ENCODE measurements around the gene OR6N2.

The OR6N2 gene

DNA sequence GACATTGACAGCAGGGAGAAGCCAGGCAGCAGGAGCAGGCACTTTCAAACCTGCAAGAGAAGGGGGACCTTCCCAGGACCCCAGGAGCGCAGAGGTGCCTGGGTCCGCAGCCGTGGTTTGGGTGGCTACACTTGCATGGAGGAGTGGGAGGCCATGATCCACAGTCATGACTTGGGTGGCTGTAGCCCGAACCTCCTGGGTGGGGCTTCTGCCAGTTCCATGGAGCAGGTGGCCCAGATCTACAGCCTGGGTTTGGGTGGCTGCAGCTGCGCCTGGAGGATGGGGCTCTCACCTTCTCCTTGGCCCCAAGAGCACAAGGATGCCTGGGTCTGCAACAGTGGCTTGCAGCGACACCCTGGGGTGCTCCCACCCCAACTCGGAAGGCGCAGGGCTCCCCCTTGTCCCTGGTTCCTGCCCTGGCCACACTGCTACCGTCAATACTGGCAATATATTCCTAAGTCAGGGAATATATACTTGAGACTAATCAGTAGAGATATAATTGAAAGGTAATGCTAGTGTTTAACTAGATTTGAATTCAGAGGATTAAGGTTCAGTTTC, 28.8 kb downstream of the OR6N2 start:
- DNase-seq: no peak

DNA sequence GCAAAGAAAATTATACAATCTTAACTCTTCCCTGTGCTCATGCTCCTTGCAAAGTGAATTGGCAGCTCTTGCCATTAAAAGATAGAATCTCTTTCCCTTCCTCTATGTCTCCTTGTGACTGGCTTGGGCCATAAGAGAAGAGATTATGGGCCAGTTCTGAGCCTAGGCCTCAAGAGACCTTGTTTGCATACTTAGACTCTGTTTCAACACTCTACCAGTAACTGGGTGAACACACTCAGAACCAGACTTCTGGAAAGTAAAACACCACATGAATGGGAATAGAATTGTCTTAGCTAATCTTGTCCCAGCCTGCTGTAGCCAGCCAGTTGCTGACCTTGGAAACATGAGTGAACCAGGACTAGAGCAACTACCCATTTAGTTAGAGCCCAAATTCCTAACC, 45.2 kb downstream of the OR6N2 start:
- DNase-seq: no peak

DNA sequence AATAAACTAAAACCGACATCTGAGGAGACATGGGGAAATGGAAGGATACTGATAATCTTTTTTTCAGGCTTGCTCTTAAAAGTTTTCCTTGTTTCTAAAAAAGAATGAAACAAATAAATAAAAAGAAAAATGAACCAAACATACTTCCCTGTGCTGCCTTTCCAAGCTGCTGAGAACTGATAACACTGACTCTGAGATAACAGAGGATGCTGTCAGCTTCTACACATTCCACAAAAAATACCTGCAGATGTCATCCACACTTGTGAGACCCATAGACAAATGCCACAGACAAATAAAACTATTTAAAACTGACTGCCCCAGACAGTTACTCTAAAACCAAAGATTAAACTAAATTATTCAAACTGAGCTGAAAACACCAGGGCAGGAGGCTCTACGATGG, 48.5 kb downstream of the OR6N2 start:
- no peak for DNase-seq

DNA sequence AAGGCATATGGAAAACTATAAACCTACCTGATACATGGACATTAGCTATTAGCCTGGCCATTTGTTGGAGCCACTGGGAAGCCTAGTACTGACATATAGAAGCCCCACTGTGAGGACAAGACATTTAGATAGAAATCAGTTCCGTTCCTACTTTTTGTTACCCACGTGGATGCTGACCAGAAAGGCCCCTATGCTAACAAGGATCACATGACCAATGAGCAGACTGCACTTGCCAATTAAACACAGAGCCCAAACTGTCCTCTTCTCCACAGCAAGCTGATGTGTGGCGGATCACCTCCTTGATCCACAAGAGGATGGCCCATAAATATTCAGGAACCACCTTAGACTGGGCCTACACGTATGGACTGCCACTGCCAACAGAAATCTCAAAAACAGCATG, 49.3 kb downstream of the OR6N2 start:
- no peak for DNase-seq

DNA sequence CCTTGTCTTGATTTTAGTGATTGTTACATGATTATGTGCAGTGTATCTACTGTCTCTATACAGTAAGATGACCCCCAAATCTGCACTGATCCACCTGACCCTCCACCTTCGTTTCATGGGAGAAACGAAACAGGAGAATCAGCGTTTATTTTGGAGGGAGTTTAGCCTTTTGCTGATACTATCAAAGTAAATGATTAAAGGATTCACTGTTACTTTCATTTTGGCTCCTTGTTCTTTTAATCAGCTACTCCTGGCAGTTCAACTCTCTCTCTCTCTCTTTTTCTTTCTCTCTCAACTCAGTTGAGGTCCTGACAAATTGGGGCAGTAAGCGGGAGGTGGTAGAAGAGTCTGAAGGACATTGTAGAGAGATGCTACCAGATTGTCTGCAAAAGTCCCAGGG, 50.6 kb downstream of the OR6N2 start:
- no peak for DNase-seq

DNA sequence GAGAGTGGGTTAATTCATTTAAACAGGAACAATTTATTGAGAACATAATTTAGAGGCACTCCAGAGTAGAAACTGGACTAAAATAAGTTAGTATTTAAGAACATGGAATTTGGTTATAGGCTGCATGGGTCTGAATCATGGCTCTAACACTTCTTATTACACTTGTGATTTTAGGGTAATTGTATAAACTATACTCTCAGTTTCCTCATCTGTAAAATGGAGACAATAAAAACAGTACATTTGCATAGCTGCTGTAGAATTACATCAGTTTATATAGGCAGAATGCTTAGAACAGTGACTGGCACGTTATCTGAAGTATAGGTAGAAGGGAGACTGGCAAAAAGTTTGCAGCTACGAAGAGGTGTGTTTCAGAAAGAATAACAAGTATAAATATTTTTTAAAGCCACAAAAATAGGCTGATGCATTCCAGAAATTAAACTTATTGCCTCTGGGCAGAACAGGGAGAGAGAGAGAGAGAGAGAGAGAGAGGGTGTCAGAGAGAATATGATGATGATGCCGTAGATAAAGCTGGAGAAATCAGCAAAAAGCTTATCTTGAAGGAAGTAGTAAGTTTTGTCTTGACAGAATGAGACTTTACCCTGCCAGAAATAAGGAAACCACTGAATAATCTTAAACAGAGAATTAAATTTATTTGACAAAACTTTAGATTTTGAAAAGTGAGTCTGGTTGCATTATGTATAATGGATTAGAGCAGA, 52.3 kb downstream of the OR6N2 start:
- DNase-seq: no peak

DNA sequence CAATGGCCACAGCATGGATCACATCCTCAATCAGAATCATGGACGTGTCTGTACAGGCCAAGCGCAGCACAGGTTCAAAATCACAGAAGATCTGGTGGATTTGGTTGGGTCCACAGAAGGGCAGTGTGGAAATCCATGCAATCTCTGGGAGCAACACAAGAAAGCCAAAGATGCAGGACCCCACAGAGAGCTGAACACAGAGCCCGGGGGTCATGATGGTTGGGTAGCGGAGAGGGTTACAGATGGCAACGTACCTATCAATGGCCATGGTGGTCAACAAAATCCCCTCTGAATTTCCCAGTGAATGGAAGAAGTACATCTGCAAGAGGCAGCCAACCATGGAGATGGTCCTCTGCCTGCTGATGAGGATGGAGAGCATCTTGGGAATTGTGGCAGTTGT, 56.6 kb downstream of the OR6N2 start:
- no peak for DNase-seq
